GM19438 (cell line): ENCODE results near the gene RAP2A.

Source experiments
- ATAC-seq: cut with Tn5 transposase; IDR thresholded peaks from one replicate; pipeline ENCODE4 v1.9.1; 2021; ENCODE audit warnings: low read depth; ENCODE audit not compliant: unreplicated experiment

The RAP2A gene

GRCh38 chr13:97422118-97423054, 11.6 kb upstream of the RAP2A start:
- no peak for ATAC-seq

- ATAC-seq: no peak
These were observed 10.5 kb upstream of the RAP2A start for GRCh38 chr13:97423300-97424045.

GRCh38 chr13:97425590-97425989, 8.4 kb upstream of the RAP2A start:
- ATAC-seq: no peak

- no peak for ATAC-seq
These were observed 7.3 kb upstream of the RAP2A start for GRCh38 chr13:97426695-97427094.

- ATAC-seq: no peak
These were observed 4.3 kb upstream of the RAP2A start for GRCh38 chr13:97429681-97430081.

- no peak for ATAC-seq
These were observed 3.7 kb upstream of the RAP2A start for GRCh38 chr13:97430296-97430695.

DNA sequence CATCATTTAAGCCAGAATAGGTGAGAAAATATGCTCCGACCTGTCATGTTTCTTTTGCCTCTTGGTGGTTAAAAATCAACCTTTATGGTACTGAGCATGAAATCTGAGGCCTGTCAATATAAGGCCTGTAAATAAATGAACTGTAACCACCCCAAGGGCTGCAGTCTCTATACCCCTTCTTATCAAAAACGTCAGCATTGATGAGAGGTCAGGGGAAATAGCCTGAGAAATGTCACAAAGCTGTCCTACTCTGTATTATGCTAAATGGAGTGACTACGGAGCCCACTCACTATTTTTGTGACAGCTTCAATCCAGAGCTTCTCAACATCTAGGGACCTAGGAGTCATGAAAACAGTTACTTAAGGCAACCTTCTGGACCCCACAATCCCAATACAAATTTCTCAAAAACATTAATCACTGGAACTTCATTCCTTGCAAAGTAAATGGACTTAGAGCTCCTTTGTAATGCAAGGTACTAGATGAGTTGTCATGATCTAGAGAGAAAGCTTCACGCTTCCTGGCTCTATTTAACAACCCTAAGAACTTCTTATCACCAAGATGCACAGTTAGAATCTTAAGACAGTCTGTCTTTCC, 2.7 kb upstream of the RAP2A start:
- no peak for ATAC-seq

DNA sequence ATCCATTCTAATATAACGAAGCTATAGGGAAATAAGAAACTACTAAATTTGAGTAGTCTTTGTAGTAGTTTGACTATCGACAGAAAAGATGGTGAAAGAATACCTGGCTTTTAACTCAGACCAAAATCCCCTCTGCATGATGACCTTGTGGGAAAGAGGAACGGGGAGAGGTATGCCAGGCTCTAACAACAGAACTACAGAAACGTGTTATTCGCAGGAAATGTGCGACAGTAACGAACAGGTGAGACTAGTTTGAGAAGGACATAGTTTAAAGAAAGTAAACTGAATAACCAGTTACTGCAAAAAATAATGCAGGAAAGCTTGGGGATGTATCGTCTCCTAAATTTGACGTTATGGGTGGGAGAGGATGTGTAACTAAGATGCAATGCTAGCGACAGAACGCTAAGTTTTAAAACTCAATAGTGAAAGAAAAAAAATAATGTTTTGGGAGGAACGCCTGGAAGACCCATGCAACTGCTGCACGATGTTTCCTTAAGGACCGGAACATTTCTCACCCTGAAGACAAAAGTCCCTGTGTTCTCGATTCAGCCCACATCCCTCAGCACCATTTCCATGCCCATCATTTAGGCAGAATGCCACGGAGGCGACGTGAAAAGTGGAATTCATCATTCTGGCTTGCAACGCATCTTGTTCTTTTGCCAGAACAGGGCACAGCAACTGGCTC, 1.6 kb upstream of the RAP2A start:
- no peak for ATAC-seq

GRCh38 chr13:97432917-97433726, 847 bp upstream of the RAP2A start:
- ATAC-seq: peak; percentile 72

DNA sequence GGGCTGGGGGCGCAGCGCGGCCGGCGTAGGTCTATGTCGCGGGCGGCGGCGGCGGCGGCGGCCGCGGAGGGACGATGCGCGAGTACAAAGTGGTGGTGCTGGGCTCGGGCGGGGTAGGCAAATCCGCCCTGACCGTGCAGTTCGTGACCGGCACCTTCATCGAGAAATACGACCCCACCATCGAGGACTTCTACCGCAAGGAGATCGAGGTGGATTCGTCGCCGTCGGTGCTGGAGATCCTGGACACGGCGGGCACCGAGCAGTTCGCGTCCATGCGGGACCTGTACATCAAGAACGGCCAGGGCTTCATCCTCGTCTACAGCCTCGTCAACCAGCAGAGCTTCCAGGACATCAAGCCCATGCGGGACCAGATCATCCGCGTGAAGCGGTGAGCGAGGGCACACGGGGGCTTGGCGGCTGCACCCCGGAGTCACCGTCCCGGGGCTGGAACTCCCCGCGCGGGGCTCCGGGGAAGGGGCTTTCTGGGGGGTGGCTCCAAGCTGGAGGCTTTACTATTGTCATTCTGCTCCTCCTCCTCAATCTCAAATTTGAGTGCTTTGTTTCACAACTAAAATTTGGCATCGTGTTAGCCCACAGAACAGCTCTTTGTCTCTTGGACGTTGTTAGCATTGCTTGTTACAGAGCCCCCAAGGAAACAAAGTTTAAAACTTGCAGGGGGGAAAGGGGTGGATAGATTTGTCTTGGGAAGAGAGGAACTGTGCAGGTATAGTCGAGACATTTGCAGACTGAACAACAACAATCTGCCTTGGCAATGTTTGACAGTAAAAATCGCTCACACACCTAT, 630 bp downstream of the RAP2A start:
- peak; percentile 0 for ATAC-seq

GRCh38 chr13:97435323-97435722, 1.4 kb downstream of the RAP2A start:
- no peak for ATAC-seq

- ATAC-seq: no peak
These were observed 1.8 kb downstream of the RAP2A start for GRCh38 chr13:97435794-97436193.

DNA sequence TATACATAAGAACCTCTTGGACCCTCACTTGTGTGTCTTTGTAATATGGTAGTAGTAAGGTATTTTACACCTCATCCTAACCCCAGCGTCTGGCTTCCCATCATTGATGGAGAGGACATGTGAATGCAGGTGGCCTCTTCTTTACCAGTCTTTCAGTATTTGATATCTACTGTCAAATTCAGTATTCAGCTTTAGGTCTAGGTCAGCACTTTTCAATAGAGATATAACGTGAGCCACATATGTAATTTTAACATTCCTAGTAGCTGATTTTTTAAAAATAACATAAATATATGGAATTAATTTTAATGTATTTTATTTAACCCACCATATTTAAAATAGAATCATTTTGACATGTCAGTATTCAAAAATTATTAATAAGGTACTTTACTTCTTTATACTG, 2.9 kb downstream of the RAP2A start:
- ATAC-seq: no peak

DNA sequence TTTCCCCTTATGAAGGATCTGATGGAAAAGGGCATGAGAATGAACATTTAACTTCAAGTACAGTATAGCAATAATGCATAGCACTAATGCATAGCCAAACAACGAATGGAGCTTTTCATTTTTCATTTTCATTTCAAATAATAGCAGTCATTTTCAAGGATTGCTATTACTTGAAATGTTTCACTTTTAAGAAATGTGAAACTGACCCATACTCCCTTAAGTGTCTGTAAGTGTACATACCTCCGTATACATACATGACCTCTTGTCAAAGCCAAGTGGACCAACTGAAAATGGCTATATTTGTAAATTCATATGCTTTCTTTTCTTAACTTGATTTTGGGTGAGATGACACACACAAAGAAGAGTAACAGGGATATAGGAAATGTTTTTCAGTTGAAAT, 3.8 kb downstream of the RAP2A start:
- ATAC-seq: no peak

DNA sequence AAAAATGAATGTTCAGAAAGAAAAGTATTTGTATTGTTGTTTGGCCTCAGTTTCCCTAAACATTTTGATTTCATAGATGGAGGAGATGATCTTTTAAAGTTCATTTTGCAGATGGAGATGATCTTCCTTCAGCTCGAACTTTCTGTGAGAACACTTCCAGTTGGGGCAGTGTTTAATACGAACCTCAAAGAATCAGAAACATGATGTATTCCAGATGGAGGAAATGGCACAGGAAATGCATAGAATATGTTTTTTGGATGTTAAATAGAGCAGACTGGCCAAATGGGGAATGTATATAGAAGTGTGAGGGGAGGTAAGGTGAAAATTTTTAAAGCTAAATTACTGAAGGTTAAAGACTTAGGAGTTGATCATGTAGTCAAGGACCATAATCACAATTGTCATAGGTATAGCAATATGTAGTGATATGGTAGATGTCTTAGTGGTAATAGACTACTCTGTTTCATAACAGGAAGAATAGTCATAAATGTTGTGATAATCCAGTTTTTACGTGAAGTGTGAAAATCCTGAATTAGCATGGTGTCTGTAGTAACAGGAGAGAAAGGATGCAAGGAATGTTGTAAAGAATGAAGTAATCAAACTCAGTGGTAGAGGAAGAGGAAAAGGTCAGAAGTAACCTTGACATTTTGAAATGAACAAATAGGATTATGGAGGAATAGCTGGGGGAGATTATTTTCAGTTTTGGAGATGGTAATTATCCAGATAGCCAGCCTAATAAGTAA, 5.1 kb downstream of the RAP2A start:
- no peak for ATAC-seq

- ATAC-seq: no peak
These were observed 6.7 kb downstream of the RAP2A start for GRCh38 chr13:97440598-97441170.

DNA sequence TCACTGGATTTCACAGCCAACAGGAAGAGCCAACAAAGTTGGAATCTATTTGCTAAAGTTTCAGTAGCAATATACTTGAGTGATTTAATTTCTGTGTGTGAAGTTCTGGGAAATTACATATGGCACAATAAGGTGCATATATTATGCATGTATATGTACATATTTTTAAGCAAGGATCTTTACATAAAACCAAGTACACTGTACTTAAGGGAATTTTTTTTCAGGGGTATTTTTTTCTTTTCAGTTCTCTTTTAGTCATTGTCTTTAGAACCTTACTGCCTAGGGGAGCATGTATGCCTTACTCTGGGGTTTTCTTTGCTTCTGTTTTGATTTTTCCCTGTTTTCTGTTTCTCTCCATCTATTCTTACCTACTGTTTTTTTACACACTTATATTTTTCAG, 7.4 kb downstream of the RAP2A start:
- no peak for ATAC-seq

GRCh38 chr13:97445522-97446187, 11.7 kb downstream of the RAP2A start:
- ATAC-seq: no peak
